Esophagus muscularis mucosa (tissue), 4 donors: ENCODE measurements around the gene USPL1. TPM values are rescaled to one million over a fixed set of nuclear protein-coding genes. Genes with fewer than 3 reads are reported as not detected.
A peak's percentile ranks its signal among the peaks of the same experiment; 100 is the strongest.

Experiments used
- DNase-seq: peaks from one replicate; pipeline ENCODE4 v3.0.0-alpha.2; 2017; ENCODE audit errors: extremely low spot score
- H3K27ac ChIP-seq, 4 donors: fragments of 200-600 bp; sonication (generic); replicated peaks in 1 of 4; 1 replicate in 3 of 4; 2 replicates in 1 of 4; pipeline ENCODE4 v1.5.1; 2016 to 2019; ENCODE audit warnings: mild to moderate bottlenecking in 1 of 4
- H3K27me3 ChIP-seq, 4 donors: fragments of 200-600 bp; sonication (generic); one replicate each; pipeline versions ENCODE4 v1.5.1 to v1.6.0; 2016 to 2019
- H3K36me3 ChIP-seq, 4 donors: fragments of 200-600 bp; sonication (generic); one replicate each; pipeline ENCODE4 v1.5.1; 2016 to 2019
- H3K4me1 ChIP-seq, 4 donors: fragments of 200-600 bp; sonication (generic); one replicate each; pipeline ENCODE4 v1.5.1; 2016 to 2019
- H3K4me3 ChIP-seq, 4 donors: fragments of 200-600 bp; sonication (generic); 1 replicate in 2 of 4; 2 replicates in 2 of 4; pipeline ENCODE4 v1.5.1; 2016 to 2019; ENCODE audit warnings: mild to moderate bottlenecking in 4 of 4, moderate library complexity in 1 of 4
- H3K9me3 ChIP-seq, 4 donors: fragments of 200-600 bp; sonication (generic); 1 replicate in 3 of 4; 2 replicates in 1 of 4; pipeline ENCODE4 v1.5.1; 2016 to 2019
- CTCF ChIP-seq, 3 experiments: fragments of 200-600 bp in 2 of 3; fragments of 450-650 bp in 1 of 3; sonication (generic) in 2 of 3; IDR thresholded peaks; one replicate each; pipeline ENCODE4 v1.5.1; 2017 to 2019; ENCODE audit warnings: antibody characterized with exemption in 3 of 3, mild to moderate bottlenecking in 2 of 3, moderate library complexity in 1 of 3
- EP300 ChIP-seq: sonication (generic); formaldehyde crosslinking; IDR thresholded peaks from one replicate; pipeline ENCODE4 v1.6.1; 2017; ENCODE audit warnings: antibody characterized with exemption
- POLR2A ChIP-seq: fragments of 450-650 bp; IDR thresholded peaks from one replicate; pipeline ENCODE4 v1.6.1; 2017; ENCODE audit warnings: antibody characterized with exemption, moderate library complexity, mild to moderate bottlenecking, low read depth
- POLR2AphosphoS5 ChIP-seq, 2 donors: sonication (generic); formaldehyde crosslinking; IDR thresholded peaks; one replicate each; pipeline ENCODE4 v1.6.1; 2017; ENCODE audit warnings: antibody characterized with exemption in 2 of 2
- WGBS: methylation state at CpG from one replicate; pipeline ENCODE4 v1.1.5; 2018; 5-methylcytosine and 5-hydroxymethylcytosine counted together
- intact Hi-C: fragments of 100-400 bp; cut with DNase I; formaldehyde crosslinking; loops from one replicate; pipeline ENCODE4 v1.15.1; 2023
- total RNA-seq, 4 donors: library from RNA; depleted of rRNA; stranded (reverse); fragments of >200 nt; gene quantifications; one replicate each; pipeline versions ENCODE4 v1.1.0 to v1.2.1, GENCODE V29; 2016

The USPL1 gene
- total RNA-seq, 4 donors from 2014 or later = 13.2 to 21.6 (median 19.4) TPM

GRCh38 chr13:30576528-30576927 is 41.2 kb upstream of the USPL1 start:
- intact Hi-C loops = no loop called here
- no peak for DNase-seq

GRCh38 chr13:30577401-30577852 is 40.3 kb upstream of the USPL1 start:
- H3K4me3 ChIP-seq = no peak overlapping the region
- H3K27me3 ChIP-seq = no peaks in the 10 kb centered on the region
- WGBS = 73% methylated on average over 6 of the region's 6 CpGs
- H3K36me3 ChIP-seq = no peaks in the 10 kb centered on the region
- no peak overlapping the region for H3K27ac ChIP-seq
- no peaks in the 10 kb centered on the region for H3K9me3 ChIP-seq
- peaks cover 0 to 8% (median 6%) of the 10 kb centered on the region in 4 donors for H3K4me1 ChIP-seq
- intact Hi-C loops = no loop called here
- TF ChIP-seq EP300 (no peak), CTCF (IDR thresholded peaks at IDR 0.05) (no peak), POLR2AphosphoS5 (IDR thresholded peaks at IDR 0.05) (no peak), POLR2A (no peak)
- DNase-seq = no peak

More at GRCh38 chr13:30576528-30576927, 41.2 kb upstream of the USPL1 start:
- H3K27me3 ChIP-seq = no peaks in the 10 kb centered on the region
- H3K27ac ChIP-seq = no peak overlapping the region
- WGBS = 48% methylated on average over 7 of the region's 7 CpGs
- H3K9me3 ChIP-seq = no peaks in the 10 kb centered on the region
- no peak overlapping the region for H3K4me3 ChIP-seq
- peaks cover 6 to 14% (median 11%) of the 10 kb centered on the region in 4 donors for H3K4me1 ChIP-seq
- no peak for TF ChIP-seq POLR2AphosphoS5 (IDR thresholded peaks at IDR 0.05)
- TF ChIP-seq CTCF (IDR thresholded peaks at IDR 0.05) = no peak
- no peak for TF ChIP-seq EP300
- TF ChIP-seq POLR2A = no peak
- no peaks in the 10 kb centered on the region for H3K36me3 ChIP-seq

GRCh38 chr13:30580852-30581502 is 36.7 kb upstream of the USPL1 start:
- WGBS = 92% methylated on average over 3 of the region's 3 CpGs
- TF ChIP-seq EP300 = no peak
- no peak for TF ChIP-seq POLR2A
- no peak for TF ChIP-seq POLR2AphosphoS5 (IDR thresholded peaks at IDR 0.05)
- no peak for TF ChIP-seq CTCF (IDR thresholded peaks at IDR 0.05)
- intact Hi-C loops = no loop called here
- no peaks in the 10 kb centered on the region for H3K36me3 ChIP-seq
- H3K4me1 ChIP-seq = peaks cover 0 to 6% (median 3%) of the 10 kb centered on the region in 4 donors
- H3K9me3 ChIP-seq = no peaks in the 10 kb centered on the region
- no peak overlapping the region for H3K4me3 ChIP-seq
- DNase-seq = no peak
- no peak overlapping the region for H3K27ac ChIP-seq
- H3K27me3 ChIP-seq = no peaks in the 10 kb centered on the region

- H3K4me1 ChIP-seq = peaks cover 0 to 6% (median 3%) of the 10 kb centered on the region in 4 donors
Measured at GRCh38 chr13:30581582-30581981, 36.1 kb upstream of the USPL1 start.

More at GRCh38 chr13:30581582-30581981, 36.1 kb upstream of the USPL1 start:
- Histone ChIP-seq H3K27me3 (no peaks in the 10 kb centered on the region), H3K9me3 (no peaks in the 10 kb centered on the region), H3K36me3 (no peaks in the 10 kb centered on the region), H3K27ac (no peak overlapping the region), H3K4me3 (no peak overlapping the region)
- 43% methylated on average over 1 of the region's 1 CpG for WGBS
- intact Hi-C loops = no loop called here
- DNase-seq = no peak
- no peak for TF ChIP-seq EP300
- no peak for TF ChIP-seq POLR2A
- TF ChIP-seq POLR2AphosphoS5 (IDR thresholded peaks at IDR 0.05) = no peak
- TF ChIP-seq CTCF (IDR thresholded peaks at IDR 0.05) = peak in 1 of 3 experiments; percentile 5
